ENCODE results near the gene ATG5. TPM values are rescaled to one million over a fixed set of nuclear protein-coding genes. Genes with fewer than 3 reads are reported as not detected.
"Not testable (repeated sequence)": the region's sequence is repeated elsewhere in the genome, so short reads cannot be mapped to it uniquely, and the experiment has no call there.

ATG5 gene
- total RNA-seq, 4 donors from 2014 or later = 14.6 to 34.9 (median 25.3) TPM

- 75 to 81% methylated on average over 4 of the region's 4 CpGs for WGBS, 2 donors
- peaks cover 0 to 27% (median 0%) of the 10 kb centered on the region in 3 donors for H3K36me3 ChIP-seq
- H3K4me1 ChIP-seq = no peaks in the 10 kb centered on the region
- H3K9me3 ChIP-seq = no peaks in the 10 kb centered on the region
- DNase-seq = no peak
- no peak overlapping the region for H3K27ac ChIP-seq
- no peak overlapping the region for H3K4me3 ChIP-seq
- H3K27me3 ChIP-seq = no peaks in the 10 kb centered on the region
- TF ChIP-seq POLR2A (IDR thresholded peaks at IDR 0.05) (no peak), CTCF (IDR thresholded peaks at IDR 0.05) (no peak)
- intact Hi-C loops (cut with DNase I) = no loop called here
Observed at GRCh38 chr6:106243261-106243660, 82.3 kb downstream of the ATG5 start.

GRCh38 chr6:106241498-106241897 is 84.1 kb downstream of the ATG5 start:
- H3K27me3 ChIP-seq = no peaks in the 10 kb centered on the region
- H3K4me1 ChIP-seq = no peaks in the 10 kb centered on the region
- no peak for DNase-seq
- intact Hi-C loops (cut with DNase I) = no loop called here
- TF ChIP-seq CTCF (IDR thresholded peaks at IDR 0.05) (no peak), POLR2A (IDR thresholded peaks at IDR 0.05) (no peak)
- H3K4me3 ChIP-seq = no peak overlapping the region
- H3K9me3 ChIP-seq = no peaks in the 10 kb centered on the region
- peaks cover 0 to 10% (median 0%) of the 10 kb centered on the region in 3 donors for H3K36me3 ChIP-seq
- no peak overlapping the region for H3K27ac ChIP-seq

- DNase-seq = no peak
- 100% methylated on average over 1 of the region's 1 CpG for WGBS, 2 donors
- no peak for TF ChIP-seq POLR2A (IDR thresholded peaks at IDR 0.05)
- TF ChIP-seq CTCF (IDR thresholded peaks at IDR 0.05) = no peak
- no peak overlapping the region for H3K4me3 ChIP-seq
- H3K27me3 ChIP-seq = no peaks in the 10 kb centered on the region
- H3K9me3 ChIP-seq = no peaks in the 10 kb centered on the region
- H3K4me1 ChIP-seq = no peaks in the 10 kb centered on the region
- peaks cover 0 to 26% (median 0%) of the 10 kb centered on the region in 3 donors for H3K36me3 ChIP-seq
- intact Hi-C loops (cut with DNase I) = no loop called here
- H3K27ac ChIP-seq = no peak overlapping the region
Observed at GRCh38 chr6:106237286-106237685, 88.3 kb downstream of the ATG5 start.

GRCh38 chr6:106229876-106230445 is 95.6 kb downstream of the ATG5 start:
- intact Hi-C loops (cut with DNase I) = loop anchor here (10.0 kb wide), 1 partner anchor 755 kb away; no protein-coding TSS in a partner anchor

GRCh38 chr6:106227612-106228507 is 97.7 kb downstream of the ATG5 start:
- Histone ChIP-seq H3K36me3 (peaks cover 0 to 16% (median 0%) of the 10 kb centered on the region in 3 donors), H3K27ac (no peak overlapping the region), H3K4me3 (no peak overlapping the region), H3K4me1 (no peaks in the 10 kb centered on the region), H3K9me3 (no peaks in the 10 kb centered on the region), H3K27me3 (no peaks in the 10 kb centered on the region)
- TF ChIP-seq POLR2A (IDR thresholded peaks at IDR 0.05) (no peak), CTCF (IDR thresholded peaks at IDR 0.05) (no peak)
- intact Hi-C loops (cut with DNase I) = loop anchor here (10.0 kb wide), 1 partner anchor 753 kb away; no protein-coding TSS in a partner anchor
- whole genome bisulfite sequencing, 2 donors = 93 to 95% methylated on average over 11 to 15 of the region's 17 CpGs
- DNase-seq = no peak

More at GRCh38 chr6:106229876-106230445, 95.6 kb downstream of the ATG5 start:
- WGBS, 2 donors = 61 to 88% methylated on average over 5 of the region's 5 CpGs
- not testable (repeated sequence) for DNase-seq, H3K4me3 ChIP-seq, H3K27me3 ChIP-seq, H3K9me3 ChIP-seq, H3K4me1 ChIP-seq, H3K27ac ChIP-seq
- peaks cover 0 to 20% (median 0%) of the 10 kb centered on the region in 3 donors for H3K36me3 ChIP-seq

All from esophagus squamous epithelium (tissue), 5 donors.